ENCODE results near the gene NFKB2.

Gene NFKB2

GRCh38 chr10:102394079-102394800 lies 1.3 kb upstream of the NFKB2 start:
- peak; percentile 98 for TF ChIP-seq CTCF (IDR thresholded peaks at IDR 0.05)
- no peak for TF ChIP-seq ZFX (IDR thresholded peaks at IDR 0.05; ENCODE audit: borderline replicate concordance)
- peak overlapping the region; percentile 89 for H3K27ac ChIP-seq

GRCh38 chr10:102394801-102395399 lies 605 bp upstream of the NFKB2 start:
- peak overlapping the region; percentile 89 for H3K27ac ChIP-seq
- no peak for TF ChIP-seq ZFX (IDR thresholded peaks at IDR 0.05; ENCODE audit: borderline replicate concordance)
- TF ChIP-seq CTCF (IDR thresholded peaks at IDR 0.05) = no peak

- H3K27ac ChIP-seq = peak overlapping the region; percentile 89
- no peak for TF ChIP-seq ZFX (IDR thresholded peaks at IDR 0.05; ENCODE audit: borderline replicate concordance)
- TF ChIP-seq CTCF (IDR thresholded peaks at IDR 0.05) = no peak
Measured at GRCh38 chr10:102396317-102396650, 779 bp downstream of the NFKB2 start.

GRCh38 chr10:102396730-102397151 lies 1.2 kb downstream of the NFKB2 start:
- TF ChIP-seq ZFX (IDR thresholded peaks at IDR 0.05; ENCODE audit: borderline replicate concordance) (no peak), CTCF (IDR thresholded peaks at IDR 0.05) (no peak)
- H3K27ac ChIP-seq = peak overlapping the region; percentile 89

GRCh38 chr10:102397222-102398171 lies 2.0 kb downstream of the NFKB2 start:
- peak overlapping the region; percentile 89 for H3K27ac ChIP-seq
- TF ChIP-seq ZFX (IDR thresholded peaks at IDR 0.05; ENCODE audit: borderline replicate concordance) (no peak), CTCF (IDR thresholded peaks at IDR 0.05) (no peak)

GRCh38 chr10:102398172-102399020 lies 2.9 kb downstream of the NFKB2 start:
- peak overlapping the region; percentile 89 for H3K27ac ChIP-seq
- no peak for TF ChIP-seq CTCF (IDR thresholded peaks at IDR 0.05)
- TF ChIP-seq ZFX (IDR thresholded peaks at IDR 0.05; ENCODE audit: borderline replicate concordance) = no peak

Measured in 22Rv1 (cell line).